NAMALWA (cell line): ENCODE measurements around the gene CKB.

Experiments
- DNase-seq: peaks from one replicate; pipeline ENCODE4 v3.0.0-alpha.2; 2015; ENCODE audit warnings: low spot score

The CKB gene

DNA sequence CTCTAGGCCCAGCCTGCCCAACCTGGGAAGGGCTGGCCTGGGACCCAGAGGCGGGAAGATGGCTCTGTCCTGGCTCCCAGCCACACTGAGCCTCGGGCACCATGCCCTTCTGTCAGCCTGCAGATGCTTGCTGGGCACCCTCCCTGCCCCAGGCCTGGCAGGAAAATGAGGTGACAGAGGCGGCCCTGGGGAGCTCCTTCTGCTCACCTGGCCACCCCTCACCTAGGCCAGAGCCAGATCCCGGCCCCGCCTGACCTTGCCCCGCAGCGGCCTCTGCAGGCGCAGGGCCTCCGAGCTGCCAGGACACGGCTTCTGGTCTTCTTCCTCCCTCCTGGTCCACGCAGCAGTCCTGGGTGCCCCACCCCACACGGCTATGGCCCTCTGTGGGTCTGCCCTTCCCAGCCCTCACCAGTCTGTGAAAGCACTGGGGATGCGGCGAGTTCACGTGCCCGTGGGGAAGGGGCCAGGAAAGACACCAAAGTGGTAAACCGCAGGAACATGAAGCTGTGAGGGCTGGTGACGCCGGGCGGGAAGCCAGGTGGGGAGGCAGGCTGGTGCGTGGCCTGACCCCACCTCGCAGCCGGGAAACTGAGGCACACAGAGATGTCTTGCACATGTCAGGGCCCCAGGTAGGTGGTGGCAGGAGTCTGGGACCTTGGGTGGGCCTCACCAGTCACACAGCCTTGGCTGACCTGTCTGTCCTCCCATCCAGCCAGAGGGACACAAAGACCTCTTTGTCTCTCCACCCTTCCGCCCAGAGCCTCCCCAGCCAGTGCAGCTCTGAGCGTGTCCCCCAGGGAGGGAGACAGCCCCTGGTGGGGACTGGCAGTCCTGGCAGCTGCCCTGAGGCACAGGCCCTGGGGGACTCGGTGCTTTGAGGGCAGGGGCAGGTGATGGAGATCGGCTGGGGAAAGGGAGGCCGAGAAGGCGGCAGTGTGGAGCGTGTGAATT is 27.0 kb upstream of the CKB start:
- no peak for DNase-seq

DNA sequence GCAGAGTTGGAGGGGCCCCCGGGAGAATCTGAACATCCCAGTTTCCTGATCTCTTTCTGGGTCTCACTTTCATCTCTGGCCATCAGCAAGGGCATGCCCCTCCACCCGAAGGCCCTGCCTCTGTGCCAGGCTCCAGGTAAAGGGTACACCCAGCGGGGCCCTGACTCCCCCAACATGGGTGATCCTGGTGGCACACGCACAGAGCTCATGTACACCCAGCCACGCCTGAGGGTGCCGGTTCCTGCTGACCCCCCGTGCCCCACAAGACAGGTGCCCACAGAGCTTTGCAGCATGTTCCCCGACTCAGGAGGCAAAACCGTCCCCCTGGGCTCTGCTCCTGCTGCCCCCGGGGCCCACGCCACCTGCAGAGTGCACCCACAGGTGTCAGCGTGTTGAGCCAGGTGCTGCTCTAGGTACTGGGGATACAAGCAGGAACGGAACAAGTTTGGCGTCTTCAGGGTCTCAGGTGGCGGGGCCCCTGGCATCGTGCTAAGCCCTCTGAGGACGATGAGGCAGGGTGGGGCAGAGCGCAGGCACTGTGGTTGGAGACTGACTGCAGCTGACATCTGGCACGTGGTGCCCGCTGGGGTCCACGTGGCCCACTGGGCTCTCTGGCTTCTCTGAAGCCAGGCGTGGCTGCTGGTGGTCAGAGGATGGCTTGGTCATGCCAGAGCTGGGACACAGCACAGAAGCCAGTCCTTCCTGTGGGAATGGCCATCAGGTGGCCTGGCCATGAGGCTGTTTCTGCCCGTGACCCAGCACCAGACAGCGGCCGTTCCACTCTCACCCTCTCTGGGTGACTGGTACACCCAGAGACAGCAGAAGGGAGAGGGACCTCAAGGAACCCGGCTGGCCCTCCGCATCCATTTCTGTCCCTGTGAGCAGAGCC is 26.1 kb upstream of the CKB start:
- no peak for DNase-seq

DNA sequence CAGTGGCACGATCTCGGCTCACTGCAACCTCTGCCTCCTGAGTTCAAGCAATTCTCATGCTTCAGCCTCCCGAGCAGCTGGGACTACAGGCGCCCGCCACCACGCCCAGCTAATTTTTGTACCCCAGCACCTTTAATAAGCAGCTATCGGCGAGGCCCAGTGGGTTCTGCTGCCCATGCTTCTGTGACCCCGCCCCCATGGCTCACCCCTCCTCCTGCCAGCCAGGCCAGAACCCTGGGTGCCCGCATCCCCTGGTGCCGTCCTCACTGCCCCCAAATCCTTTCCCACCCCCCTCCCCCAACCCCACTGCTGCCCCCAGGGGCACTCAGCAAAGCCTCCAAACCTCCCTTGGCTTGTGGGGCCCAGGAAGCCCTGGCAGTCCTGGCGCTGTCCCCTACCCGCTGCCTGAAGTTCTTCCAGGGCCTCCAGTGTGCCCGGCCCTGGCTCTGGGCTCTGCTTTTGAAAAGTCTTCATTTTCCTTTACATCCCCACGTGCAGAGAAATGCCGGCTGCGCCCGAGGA is 25.4 kb upstream of the CKB start:
- no peak for DNase-seq

DNA sequence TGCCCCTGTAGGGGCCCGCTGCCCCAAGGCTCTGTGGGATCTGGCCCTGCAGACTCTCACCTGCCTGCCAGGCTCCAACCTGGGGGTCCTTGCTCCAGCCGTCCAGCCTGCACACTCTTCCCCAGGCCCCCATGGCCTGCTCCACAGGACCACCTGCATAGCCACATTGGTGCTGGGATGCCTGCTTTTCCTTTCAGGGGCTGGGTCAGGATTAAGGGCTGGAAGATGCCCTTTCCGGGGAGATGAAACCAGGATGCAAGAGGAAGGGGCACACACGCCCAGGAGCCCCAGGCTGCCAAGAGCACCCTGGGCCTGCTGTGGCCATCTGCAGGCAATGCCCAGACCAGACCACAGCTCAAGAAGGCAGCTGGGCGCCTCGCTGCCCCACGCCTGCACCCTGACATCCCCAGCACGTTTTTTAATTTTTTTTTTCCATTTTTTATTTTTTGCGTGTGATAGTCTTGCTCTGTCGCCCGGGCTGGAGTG is 24.9 kb upstream of the CKB start:
- DNase-seq: no peak

- peak; percentile 71 for DNase-seq
These were observed 24.2 kb upstream of the CKB start for GRCh38 chr14:103546652-103547454.

DNA sequence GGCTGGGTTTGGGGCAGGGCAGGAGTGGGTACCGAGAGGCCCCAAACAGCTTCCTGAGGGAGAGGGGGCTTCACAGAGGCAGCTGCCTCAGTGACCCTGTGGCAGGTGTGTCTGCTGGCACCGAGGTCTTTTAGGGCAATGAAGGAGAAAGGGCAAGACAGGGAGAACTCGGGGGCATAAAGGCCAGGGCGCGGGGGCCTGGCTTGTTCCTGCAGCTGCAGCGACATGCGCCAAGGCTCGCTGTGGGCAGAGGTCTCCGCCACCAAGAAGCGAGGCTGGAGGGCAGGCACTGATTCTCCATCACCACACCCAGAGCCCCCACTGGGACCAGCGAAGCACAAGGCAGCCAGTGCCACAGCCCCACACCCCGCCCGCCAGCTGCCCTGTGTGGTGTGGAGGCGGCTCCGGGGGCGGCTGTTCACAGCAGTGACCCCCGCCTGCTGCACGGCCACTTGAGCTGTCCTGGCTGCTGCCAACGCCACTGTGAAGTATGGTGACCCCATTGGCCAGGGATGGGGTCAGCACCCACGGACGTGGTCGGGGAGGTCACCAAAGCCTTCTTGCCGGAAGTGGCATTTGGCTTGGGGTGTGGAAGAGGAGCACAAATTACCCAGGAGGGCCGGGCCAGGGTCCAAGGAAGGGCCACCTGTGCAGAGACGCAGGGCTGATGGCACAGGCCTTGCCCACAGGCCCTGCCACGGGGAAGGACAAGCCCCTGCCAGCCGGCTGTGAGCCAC is 23.5 kb upstream of the CKB start:
- DNase-seq: no peak

DNA sequence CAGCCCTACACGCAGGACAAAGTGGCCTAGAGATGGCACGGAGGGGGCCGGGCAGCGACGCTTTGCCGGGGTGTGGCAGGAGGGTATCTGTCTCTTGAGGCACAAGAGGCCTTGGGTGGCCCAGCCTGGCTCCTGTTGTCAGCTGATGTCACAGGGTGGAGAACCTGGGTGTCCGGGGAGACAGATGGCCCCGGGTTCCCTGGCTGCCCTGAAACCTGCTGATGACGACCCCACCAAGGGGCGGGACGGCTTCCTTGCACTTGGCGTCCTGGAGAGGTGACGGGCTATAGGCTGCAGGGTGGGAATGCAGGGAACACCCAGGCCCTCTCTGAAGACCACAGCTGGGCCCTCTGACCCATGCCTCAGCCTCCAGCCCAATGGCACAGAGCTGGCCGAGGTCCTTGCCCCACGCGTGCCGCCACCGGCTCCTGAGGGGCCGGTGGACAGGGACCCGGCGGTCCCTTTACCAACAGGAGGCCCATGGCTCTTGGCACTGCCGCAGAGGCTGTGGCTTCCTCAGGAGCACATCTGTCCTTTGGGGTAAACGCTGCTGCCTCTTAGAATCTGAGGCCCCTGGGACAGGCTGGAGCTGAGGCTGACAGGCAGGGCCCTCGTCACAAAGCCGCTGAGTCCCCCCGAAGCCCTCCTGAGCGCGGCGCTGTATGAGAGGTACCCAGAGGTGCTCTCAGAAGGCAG is 22.7 kb upstream of the CKB start:
- DNase-seq: no peak

GRCh38 chr14:103544388-103545218 is 22.0 kb upstream of the CKB start:
- DNase-seq: no peak

DNA sequence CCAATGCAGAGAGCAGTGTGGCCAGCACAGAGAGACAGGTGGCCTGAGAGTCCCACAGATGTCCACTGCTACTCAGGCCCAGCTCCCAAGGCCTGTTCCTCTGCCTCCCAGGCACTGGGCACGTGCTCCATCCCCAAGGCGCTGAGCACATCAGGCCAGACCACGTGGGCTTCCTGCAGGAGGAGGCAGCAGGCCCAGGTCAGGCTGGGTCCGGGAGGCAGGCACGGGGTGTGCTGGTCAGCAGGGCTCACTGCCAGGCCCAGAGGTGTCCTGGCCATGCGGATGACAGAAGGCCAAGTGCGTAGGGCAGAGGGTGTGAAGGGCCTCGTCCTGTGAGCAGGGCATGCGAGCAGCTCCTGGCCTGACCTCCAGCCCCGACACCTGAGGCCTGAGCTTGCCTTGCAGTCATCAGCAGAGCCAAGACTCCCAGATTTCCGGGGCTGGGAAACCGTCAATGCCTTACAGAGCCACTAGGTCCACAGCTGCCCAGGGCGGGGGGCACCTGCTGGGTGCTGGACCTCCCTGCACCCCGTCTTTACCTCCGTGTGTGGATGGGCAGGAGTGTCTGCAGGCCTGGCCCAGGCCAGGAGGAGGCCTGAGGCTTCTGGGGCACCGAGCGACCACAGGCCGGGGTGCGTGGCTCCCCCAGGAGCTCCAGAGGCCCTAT is 21.2 kb upstream of the CKB start:
- no peak for DNase-seq

- DNase-seq: no peak
These were observed 20.5 kb upstream of the CKB start for GRCh38 chr14:103543140-103543539.

DNA sequence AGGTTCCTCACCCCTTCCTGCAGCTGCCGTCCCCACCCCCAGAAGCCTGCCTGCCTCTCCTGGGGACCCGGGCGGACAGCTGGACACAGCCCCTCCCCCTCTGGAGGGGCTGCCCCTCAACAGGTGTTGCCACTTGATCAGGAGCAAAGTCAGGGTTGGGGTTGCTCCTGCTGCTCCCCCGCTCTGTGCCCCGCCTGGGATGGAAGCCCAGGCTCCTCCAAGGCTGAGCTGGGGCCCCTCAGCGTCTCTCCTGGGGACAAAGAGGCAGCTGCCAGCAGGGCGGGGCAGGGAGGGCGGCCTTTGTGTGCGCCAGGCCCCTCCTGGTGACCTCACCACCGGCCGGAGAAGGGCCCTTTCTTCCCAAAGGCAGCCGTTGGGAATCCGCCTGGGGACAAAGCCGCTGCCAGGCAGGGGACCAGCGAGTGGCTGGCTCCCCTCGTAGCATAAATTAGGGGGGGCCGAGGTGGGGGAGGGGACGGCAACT is 20.0 kb upstream of the CKB start:
- DNase-seq: no peak

DNA sequence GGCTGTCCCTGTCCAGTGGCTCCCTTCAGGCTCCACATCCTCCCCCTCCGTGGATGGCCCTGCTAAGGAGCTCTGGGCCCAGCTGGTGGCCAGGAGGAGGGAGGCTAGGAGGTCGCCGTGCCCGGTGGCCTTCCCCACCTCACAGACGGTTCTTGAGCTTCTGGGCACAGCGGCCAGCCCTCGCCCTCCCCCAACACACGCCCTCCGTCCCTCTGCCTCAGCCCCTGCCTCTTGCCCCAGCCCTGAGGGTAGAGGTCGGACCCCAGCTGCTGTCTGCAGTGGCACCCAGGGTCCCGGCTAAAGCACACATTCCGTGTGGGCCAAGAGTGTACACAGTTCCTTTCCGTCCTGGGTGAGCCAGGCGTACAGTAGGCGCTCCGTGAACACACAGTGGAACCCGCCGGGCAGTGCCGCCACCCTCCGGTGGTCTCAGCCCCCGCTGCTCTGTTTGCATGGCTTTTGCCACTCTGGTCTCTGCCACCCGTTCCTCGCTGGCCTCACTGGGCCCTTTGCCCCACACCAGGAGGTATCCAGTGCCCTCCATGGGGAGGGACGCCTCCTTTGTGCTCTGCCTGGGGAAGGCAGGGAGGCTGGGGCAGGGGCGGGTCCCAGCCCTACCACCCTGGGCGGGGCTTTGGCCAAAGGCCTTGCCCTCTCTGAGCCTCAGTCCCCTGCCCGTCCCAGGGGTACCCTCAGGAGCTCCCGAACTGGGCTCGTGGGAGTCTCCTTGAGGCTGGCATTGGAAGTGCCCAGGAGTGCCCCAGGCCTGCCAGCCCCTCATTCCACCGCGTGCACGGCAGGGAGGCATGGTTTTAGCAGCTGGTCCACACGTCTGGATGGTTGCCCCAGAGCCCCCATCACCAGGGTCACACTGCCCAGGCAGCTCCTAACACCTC is 19.3 kb upstream of the CKB start:
- DNase-seq: no peak

DNA sequence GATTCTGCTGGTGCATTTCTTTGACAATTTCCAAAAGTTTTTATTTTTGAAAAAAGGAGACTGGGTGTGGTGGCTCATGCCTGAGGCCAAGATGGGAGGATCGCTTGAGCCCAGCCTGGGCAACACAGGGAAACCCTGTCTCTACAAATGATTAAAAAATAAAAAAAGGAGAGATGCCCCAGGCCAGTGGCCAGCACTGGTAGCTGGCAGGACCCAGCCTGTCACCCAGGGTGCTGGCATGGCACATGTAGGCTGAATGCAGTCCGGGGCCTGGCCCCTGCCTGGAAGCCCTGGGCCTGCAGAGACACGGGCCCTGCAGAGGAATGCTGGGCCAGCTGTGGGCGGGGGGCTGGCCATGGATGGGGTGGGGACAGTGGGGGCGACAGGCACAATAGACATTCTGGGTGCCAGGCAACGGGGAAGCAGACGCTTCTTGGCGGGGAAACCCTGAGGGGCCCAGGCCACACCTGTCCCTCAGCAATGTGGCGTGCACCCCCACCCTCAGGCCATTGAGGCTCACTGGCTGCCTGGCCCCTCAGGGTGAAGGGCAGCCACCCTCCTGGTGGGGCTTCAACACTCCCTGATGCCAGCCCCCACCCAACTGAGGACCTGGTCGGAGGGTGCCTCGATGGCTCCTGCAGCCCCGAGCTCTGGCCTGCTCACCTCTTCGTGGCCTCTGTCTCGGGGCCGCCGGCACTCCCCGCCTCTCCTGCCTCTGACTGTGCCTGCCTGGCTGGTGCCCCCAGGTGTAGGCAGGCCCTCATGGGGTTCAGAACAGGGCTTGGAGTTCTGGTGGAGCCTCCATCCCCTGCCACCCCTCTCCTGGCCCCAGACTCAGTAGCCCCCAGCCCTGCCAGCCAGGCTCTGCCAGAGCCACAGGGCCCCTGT is 18.4 kb upstream of the CKB start:
- no peak for DNase-seq

GRCh38 chr14:103539056-103539825 is 16.6 kb upstream of the CKB start:
- DNase-seq: no peak

GRCh38 chr14:103538291-103539055 is 15.8 kb upstream of the CKB start:
- no peak for DNase-seq
